Dedifferentiated amniotic fluid mesenchymal stem cell (primary cell): ENCODE measurements around the gene ASB15.
"Not testable (repeated sequence)": the region's sequence is repeated elsewhere in the genome, so short reads cannot be mapped to it uniquely, and the experiment has no call there.

Experiments
- DNase-seq: peaks from one replicate; pipeline ENCODE4 v3.0.0-alpha.2; 2016; ENCODE audit errors: extremely low spot score

The ASB15 gene

GRCh38 chr7:123598657-123599056 lies 3.0 kb upstream of the ASB15 start:
- DNase-seq, result no peak

GRCh38 chr7:123599766-123600165 lies 1.9 kb upstream of the ASB15 start:
- DNase-seq, result no peak

GRCh38 chr7:123600876-123601275 lies 745 bp upstream of the ASB15 start:
- DNase-seq, result no peak

GRCh38 chr7:123602648-123603047 lies 1.0 kb downstream of the ASB15 start:
- DNase-seq, result no peak

- DNase-seq, result no peak
Measured at GRCh38 chr7:123604739-123605138, 3.1 kb downstream of the ASB15 start.

GRCh38 chr7:123607423-123607975 lies 5.9 kb downstream of the ASB15 start:
- DNase-seq, result no peak

GRCh38 chr7:123608991-123609882 lies 7.6 kb downstream of the ASB15 start:
- no peak for DNase-seq

- DNase-seq, result no peak
Measured at GRCh38 chr7:123609883-123610239, 8.2 kb downstream of the ASB15 start.

- DNase-seq, result no peak
Measured at GRCh38 chr7:123612024-123612423, 10.4 kb downstream of the ASB15 start.

- DNase-seq, result peak; percentile 87
Measured at GRCh38 chr7:123615344-123615743, 13.7 kb downstream of the ASB15 start.

GRCh38 chr7:123616223-123616622 lies 14.6 kb downstream of the ASB15 start:
- DNase-seq, result peak; percentile 18

GRCh38 chr7:123621707-123622106 lies 20.1 kb downstream of the ASB15 start:
- no peak for DNase-seq

- DNase-seq, result peak; percentile 58
Measured at GRCh38 chr7:123622660-123623386, 21.2 kb downstream of the ASB15 start.

GRCh38 chr7:123624527-123625183 lies 23.0 kb downstream of the ASB15 start:
- DNase-seq, result no peak

GRCh38 chr7:123625254-123625653 lies 23.6 kb downstream of the ASB15 start:
- DNase-seq, result no peak

GRCh38 chr7:123627851-123628250 lies 26.2 kb downstream of the ASB15 start:
- no peak for DNase-seq

- no peak for DNase-seq
Measured at GRCh38 chr7:123628829-123629228, 27.2 kb downstream of the ASB15 start.

- no peak for DNase-seq
Measured at GRCh38 chr7:123629281-123629680, 27.7 kb downstream of the ASB15 start.

GRCh38 chr7:123632808-123633207 lies 31.2 kb downstream of the ASB15 start:
- DNase-seq, result no peak

- DNase-seq, result peak; percentile 34
Measured at GRCh38 chr7:123633553-123633952, 31.9 kb downstream of the ASB15 start.

GRCh38 chr7:123634011-123634573 lies 32.5 kb downstream of the ASB15 start:
- not testable (repeated sequence) for DNase-seq
